Keratinocyte (primary cell): Measurements from ENCODE around the gene CIRBP. TPM values are rescaled to one million over a fixed set of nuclear protein-coding genes. Genes with fewer than 3 reads are reported as not detected.

Experiments used
- DNase-seq: peaks from one replicate; pipeline ENCODE4 v3.0.0-alpha.2; 2011; ENCODE audit warnings: low read depth, missing footprints, low spot score
- FAIRE-seq: peaks from 2 replicates; lab custom pipeline; 2011; peaks lifted over from hg19 to GRCh38; lab: Jason Lieb, UNC
- H2AFZ ChIP-seq: 2 replicates; pipeline ENCODE4 v1.6.0; 2012; ENCODE audit warnings: low read length, control low read depth, inconsistent platforms; ENCODE audit not compliant: control insufficient read depth
- H3K27ac ChIP-seq: 2 replicates; pipeline ENCODE4 v1.5.1; 2011; ENCODE audit warnings: low read length; ENCODE audit not compliant: control insufficient read depth, insufficient read depth
- H3K27me3 ChIP-seq: 3 replicates; pipeline ENCODE4 v1.6.0; 2011; ENCODE audit warnings: low read length; ENCODE audit not compliant: control insufficient read depth, insufficient read depth; ENCODE audit errors: extremely low read depth
- H3K36me3 ChIP-seq, 2 experiments: 2 replicates in 1 of 2; 3 replicates in 1 of 2; pipeline ENCODE4 v1.5.1; 2011; ENCODE audit warnings: low read length in 2 of 2, mild to moderate bottlenecking in 1 of 2; ENCODE audit not compliant: control insufficient read depth in 2 of 2, insufficient read depth in 2 of 2; ENCODE audit errors: extremely low read depth in 1 of 2
- H3K4me1 ChIP-seq: 3 replicates; pipeline ENCODE4 v1.5.1; 2011; ENCODE audit warnings: low read length; ENCODE audit not compliant: control insufficient read depth, insufficient read depth; ENCODE audit errors: extremely low read depth
- H3K4me2 ChIP-seq: 3 replicates; pipeline ENCODE4 v1.6.0; 2011; ENCODE audit warnings: low read depth, low read length; ENCODE audit not compliant: control insufficient read depth, insufficient read depth; ENCODE audit errors: extremely low read depth
- H3K4me3 ChIP-seq, 3 experiments: fragments of 200-600 bp in 1 of 3; sonication (generic) in 1 of 3; 2 replicates in 2 of 3; 3 replicates in 1 of 3; pipeline ENCODE4 v1.5.1; 2011 to 2016; ENCODE audit warnings: low read length in 3 of 3, mild to moderate bottlenecking in 3 of 3, control low read depth in 2 of 3, inconsistent platforms in 1 of 3, low read depth in 1 of 3, mixed read lengths in 1 of 3, mixed run types in 1 of 3, moderate library complexity in 1 of 3; ENCODE audit not compliant: control insufficient read depth in 2 of 3, insufficient read depth in 2 of 3; ENCODE audit errors: extremely low read depth in 1 of 3
- H3K79me2 ChIP-seq: 2 replicates; pipeline ENCODE4 v1.6.0; 2012; ENCODE audit warnings: low read length; ENCODE audit not compliant: control insufficient read depth, insufficient read depth
- H3K9ac ChIP-seq: 3 replicates; pipeline ENCODE4 v1.6.0; 2011; ENCODE audit warnings: low read length; ENCODE audit not compliant: control insufficient read depth, insufficient read depth; ENCODE audit errors: extremely low read depth
- H3K9me1 ChIP-seq: 3 replicates; pipeline ENCODE4 v1.6.0; 2011; ENCODE audit warnings: low read length; ENCODE audit not compliant: control insufficient read depth, insufficient read depth; ENCODE audit errors: extremely low read depth
- H3K9me3 ChIP-seq: 2 replicates; pipeline ENCODE4 v1.5.1; 2012; ENCODE audit warnings: low read depth, low read length; ENCODE audit not compliant: control insufficient read depth
- H4K20me1 ChIP-seq: 3 replicates; pipeline ENCODE4 v1.6.0; 2011; ENCODE audit warnings: low read length; ENCODE audit not compliant: control insufficient read depth, insufficient read depth; ENCODE audit errors: extremely low read depth
- EZH2 ChIP-seq: IDR thresholded peaks from one replicate; pipeline ENCODE4 v1.6.1; 2012; ENCODE audit warnings: inconsistent platforms, mild to moderate bottlenecking, low read length, moderate library complexity
- dilution Hi-C: fragments of 300-500 bp; cut with MboI; formaldehyde crosslinking; loops from one replicate; pipeline ENCODE4 v1.7.0; 2020; ENCODE audit warnings: low sequenced_read_pairs; ENCODE audit not compliant: extremely low pct_ligation_motif_present
- polyA plus RNA-seq, 5 experiments: library from polyadenylated mRNA; depleted of rRNA in 3 of 5; stranded (reverse) in 3 of 5; stranded (forward) in 1 of 5; unstranded in 1 of 5; fragments of >200 nt; gene quantifications; 1 replicate in 1 of 5; 2 replicates in 3 of 5; 3 replicates in 1 of 5; pipeline versions ENCODE4 v1.2.1 to v1.2.3, GENCODE V29; 2011 to 2012; ENCODE audit warnings: missing spikeins in 2 of 5, low read depth in 1 of 5, low replicate concordance in 1 of 5
- TF ChIP-seq, protein P1 (sequence below), 3 experiments: IDR thresholded peaks in 1 of 3; conservative IDR thresholded peaks in 1 of 3; optimal IDR thresholded peaks in 1 of 3; 2 replicates in 2 of 3; 3 replicates in 1 of 3; pipeline versions ENCODE3 to v1.5.1; 2011; ENCODE audit warnings: low read length in 3 of 3, mild to moderate bottlenecking in 3 of 3, moderate library complexity in 2 of 3, control low read depth in 1 of 3, inconsistent platforms in 1 of 3; ENCODE audit not compliant: insufficient read depth in 2 of 3; ENCODE audit errors: extremely low read depth in 1 of 3

CIRBP gene
- polyA plus RNA-seq, 1 donor (not counting 4 experiments of a cell fraction or from before 2014, with no cell fraction given), result 113 TPM

DNA sequence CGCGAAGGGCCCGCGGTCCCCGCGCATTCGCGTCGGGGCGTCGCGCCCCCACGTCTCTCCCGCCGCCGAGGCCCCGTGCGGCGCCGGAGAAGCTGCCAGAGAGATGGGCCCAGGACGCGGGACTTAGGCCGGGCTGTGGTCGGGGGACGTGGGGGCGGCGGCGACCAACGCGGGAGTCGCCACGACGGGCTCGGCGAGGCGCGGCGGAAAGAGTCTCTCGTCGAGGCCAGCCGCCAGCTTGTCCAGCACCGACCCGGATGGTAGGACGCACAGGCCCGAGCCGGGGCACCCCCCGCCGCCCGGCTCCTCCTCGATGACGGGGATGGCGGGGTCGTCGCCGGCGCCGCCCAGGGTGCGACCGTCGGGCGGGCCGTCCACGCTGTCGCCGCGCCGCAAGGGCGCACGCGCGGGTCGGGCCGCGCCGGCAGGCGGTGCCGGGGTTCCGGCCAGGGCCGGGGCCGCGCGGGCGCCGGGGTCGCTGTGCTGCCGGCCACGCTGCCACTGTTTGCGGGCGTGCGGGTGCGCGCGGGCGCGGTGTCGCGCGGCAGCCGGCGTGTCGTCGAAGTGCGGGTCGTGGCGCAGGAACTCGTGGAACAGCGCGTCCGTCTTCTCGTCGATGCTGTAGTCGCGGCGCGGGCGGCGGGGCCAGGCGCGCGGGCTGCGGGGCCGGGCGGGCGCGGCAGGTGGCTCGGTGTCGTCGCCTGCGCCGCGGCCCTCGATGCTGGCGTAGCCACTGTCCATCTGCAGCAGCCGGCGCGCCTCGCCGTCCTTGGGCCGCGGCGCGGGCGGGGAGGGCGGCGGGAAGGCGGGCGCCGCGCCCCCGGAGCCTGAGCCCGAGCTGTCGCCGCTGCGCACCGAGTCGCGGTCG lies 39.8 kb upstream of the CIRBP start:
- dilution Hi-C loops, result no loop called here
- H3K36me3 ChIP-seq, result peaks cover 9 to 19% of the 10 kb centered on the region in 2 experiments
- H3K27ac ChIP-seq, result no peak overlapping the region
- H3K4me3 ChIP-seq, result no peak overlapping the region
- TF ChIP-seq EZH2, result no peak
- TF ChIP-seq, protein P1, sequence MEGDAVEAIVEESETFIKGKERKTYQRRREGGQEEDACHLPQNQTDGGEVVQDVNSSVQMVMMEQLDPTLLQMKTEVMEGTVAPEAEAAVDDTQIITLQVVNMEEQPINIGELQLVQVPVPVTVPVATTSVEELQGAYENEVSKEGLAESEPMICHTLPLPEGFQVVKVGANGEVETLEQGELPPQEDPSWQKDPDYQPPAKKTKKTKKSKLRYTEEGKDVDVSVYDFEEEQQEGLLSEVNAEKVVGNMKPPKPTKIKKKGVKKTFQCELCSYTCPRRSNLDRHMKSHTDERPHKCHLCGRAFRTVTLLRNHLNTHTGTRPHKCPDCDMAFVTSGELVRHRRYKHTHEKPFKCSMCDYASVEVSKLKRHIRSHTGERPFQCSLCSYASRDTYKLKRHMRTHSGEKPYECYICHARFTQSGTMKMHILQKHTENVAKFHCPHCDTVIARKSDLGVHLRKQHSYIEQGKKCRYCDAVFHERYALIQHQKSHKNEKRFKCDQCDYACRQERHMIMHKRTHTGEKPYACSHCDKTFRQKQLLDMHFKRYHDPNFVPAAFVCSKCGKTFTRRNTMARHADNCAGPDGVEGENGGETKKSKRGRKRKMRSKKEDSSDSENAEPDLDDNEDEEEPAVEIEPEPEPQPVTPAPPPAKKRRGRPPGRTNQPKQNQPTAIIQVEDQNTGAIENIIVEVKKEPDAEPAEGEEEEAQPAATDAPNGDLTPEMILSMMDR (optimal IDR thresholded peaks at IDR 0.05 in 1 of 3, IDR thresholded peaks at IDR 0.05 in 1 of 3, conservative IDR thresholded peaks at IDR 0.05 in 1 of 3; ENCODE audit: extremely low read depth in 1 of 3, insufficient read depth in 2 of 3, low read length in 3 of 3), result no peak
- H3K27me3 ChIP-seq, result no peaks in the 10 kb centered on the region
- H3K79me2 ChIP-seq, result no peaks in the 10 kb centered on the region
- no peak overlapping the region for H3K9ac ChIP-seq
- H4K20me1 ChIP-seq, result peaks cover 2% of the 10 kb centered on the region
- no peak overlapping the region for H2AFZ ChIP-seq
- no peaks in the 10 kb centered on the region for H3K9me1 ChIP-seq
- H3K4me1 ChIP-seq, result peaks cover 15% of the 10 kb centered on the region
- FAIRE-seq (no peak), DNase-seq (no peak)
- no peaks in the 10 kb centered on the region for H3K9me3 ChIP-seq
- no peak overlapping the region for H3K4me2 ChIP-seq

DNA sequence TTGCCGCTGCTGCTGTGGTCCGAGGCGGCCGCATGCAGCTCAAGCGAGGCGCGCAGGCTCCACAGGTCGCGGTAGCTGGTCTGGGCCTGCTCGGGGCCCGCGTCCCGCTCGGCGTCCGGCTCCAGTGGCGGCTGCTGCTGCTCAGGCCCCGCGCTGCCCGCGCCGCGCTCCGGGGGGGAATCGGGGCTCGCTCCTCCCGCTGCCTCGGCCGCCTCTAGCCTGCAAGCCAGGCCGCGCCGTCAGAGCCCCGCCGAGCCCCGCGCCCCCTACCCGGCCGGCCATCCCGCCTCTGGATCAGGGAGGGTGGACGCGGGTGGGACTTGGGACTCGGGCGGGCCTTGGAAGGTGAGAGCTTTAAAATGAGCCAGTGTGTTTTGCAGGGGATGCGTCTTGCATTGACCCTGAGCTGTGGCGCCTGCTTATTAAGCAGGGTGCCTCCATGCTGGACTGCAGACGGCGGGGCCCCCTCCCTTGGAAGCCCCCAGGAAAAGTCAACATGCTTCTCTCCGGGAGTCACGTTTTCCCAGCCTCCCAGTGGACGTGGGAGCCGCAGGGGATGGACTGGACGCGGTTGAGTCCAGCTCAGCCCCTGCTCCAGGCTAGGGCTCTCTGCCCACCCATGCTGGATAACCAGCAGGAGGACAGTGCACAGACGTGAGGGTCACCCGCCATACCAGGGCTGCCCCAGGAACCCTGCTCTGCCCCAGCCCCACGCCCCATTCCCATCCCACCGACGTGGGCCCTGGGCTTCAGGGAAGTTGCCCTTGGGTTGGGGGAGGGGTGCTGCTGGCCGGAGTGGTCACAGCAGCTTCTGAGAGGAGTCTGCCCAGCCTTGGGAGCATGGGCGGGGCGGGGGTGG lies 39.0 kb upstream of the CIRBP start:
- H3K36me3 ChIP-seq, result peaks cover 9 to 22% of the 10 kb centered on the region in 2 experiments
- dilution Hi-C loops, result no loop called here
- H3K9me1 ChIP-seq, result no peaks in the 10 kb centered on the region
- H3K79me2 ChIP-seq, result no peaks in the 10 kb centered on the region
- peaks cover 2% of the 10 kb centered on the region for H4K20me1 ChIP-seq
- no peaks in the 10 kb centered on the region for H3K27me3 ChIP-seq
- DNase-seq, result no peak
- H3K9me3 ChIP-seq, result no peaks in the 10 kb centered on the region
- H3K9ac ChIP-seq, result no peak overlapping the region
- H2AFZ ChIP-seq, result no peak overlapping the region
- TF ChIP-seq EZH2, result no peak
- TF ChIP-seq, protein P1 (optimal IDR thresholded peaks at IDR 0.05 in 1 of 3, IDR thresholded peaks at IDR 0.05 in 1 of 3, conservative IDR thresholded peaks at IDR 0.05 in 1 of 3; ENCODE audit: extremely low read depth in 1 of 3, insufficient read depth in 2 of 3, low read length in 3 of 3), result no peak
- H3K4me2 ChIP-seq, result no peak overlapping the region
- H3K27ac ChIP-seq, result no peak overlapping the region
- H3K4me1 ChIP-seq, result peaks cover 15% of the 10 kb centered on the region
- no peak overlapping the region for H3K4me3 ChIP-seq
- FAIRE-seq, result no peak
